Type B pancreatic cell (in vitro differentiated cells): ENCODE measurements around the gene USP15. TPM values are rescaled to one million over a fixed set of nuclear protein-coding genes. Genes with fewer than 3 reads are reported as not detected.

Experiments used
- DNase-seq: peaks from one replicate; pipeline ENCODE4 v3.0.0; 2021; ENCODE audit warnings: mixed read lengths; ENCODE audit not compliant: unreplicated experiment; ENCODE audit errors: extremely low spot score
- H3K27ac Mint-ChIP-seq: 2 replicates; pipeline ENCODE4 v1.8.0; 2021; ENCODE audit warnings: mild to moderate bottlenecking, mixed read lengths
- H3K27me3 Mint-ChIP-seq: 2 replicates; pipeline ENCODE4 v1.8.0; 2021; ENCODE audit warnings: mixed read lengths
- H3K36me3 Mint-ChIP-seq: 2 replicates; pipeline ENCODE4 v1.8.0; 2021; ENCODE audit warnings: mixed read lengths
- H3K4me1 Mint-ChIP-seq: one replicate; pipeline ENCODE4 v1.8.0; 2021; ENCODE audit warnings: mixed read lengths; ENCODE audit not compliant: unreplicated experiment
- H3K4me3 Mint-ChIP-seq: 2 replicates; pipeline ENCODE4 v1.8.0; 2021; ENCODE audit warnings: mild to moderate bottlenecking, mixed read lengths
- H3K9me3 Mint-ChIP-seq: 2 replicates; pipeline ENCODE4 v1.8.0; 2021; ENCODE audit warnings: mixed read lengths
- total RNA-seq: library from RNA; stranded (reverse); gene quantifications from 2 replicates; pipeline ENCODE4 v1.2.1, GENCODE V29; 2021; ENCODE audit warnings: low replicate concordance
- TF ChIP-seq, protein P1 (sequence below): fragments of 200-600 bp; sonication (generic); conservative IDR thresholded peaks from 2 replicates; pipeline ENCODE4 v1.5.0; 2021; ENCODE audit warnings: antibody characterized with exemption, mild to moderate bottlenecking

Gene USP15
- total RNA-seq, 1 donor from 2014 or later, result 47.5 TPM

DNA sequence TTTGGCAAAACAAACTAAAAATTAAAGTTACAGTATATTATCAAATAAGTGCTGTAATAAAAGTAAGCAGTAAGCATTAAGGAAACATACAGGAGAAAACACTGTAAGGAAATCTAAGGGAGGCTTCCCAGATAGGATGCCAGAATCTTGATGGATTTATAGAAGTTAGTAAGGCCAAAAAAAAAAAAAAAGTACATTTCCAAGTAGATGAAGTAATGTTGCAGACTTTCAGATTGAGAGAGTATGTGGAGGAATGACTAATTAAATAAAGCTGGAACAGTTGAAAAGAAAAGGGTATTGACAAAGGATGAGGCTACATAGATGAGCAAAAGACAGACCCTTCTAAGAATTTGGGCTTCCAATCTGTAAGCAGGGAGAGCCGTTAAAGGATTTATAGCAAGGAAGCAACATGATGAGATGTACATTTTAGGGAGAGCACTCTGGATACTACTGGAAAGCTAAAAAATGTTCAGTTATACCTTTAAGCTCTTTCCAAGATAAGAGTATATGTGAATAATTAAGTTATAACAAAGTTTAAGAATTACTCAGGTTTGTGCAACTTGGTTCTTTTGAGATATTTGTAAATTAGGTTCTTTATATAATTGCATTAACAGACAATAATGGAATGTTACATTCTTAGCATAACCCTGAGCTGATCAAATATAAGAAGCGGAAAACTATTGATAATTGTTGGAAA lies 119.0 kb downstream of the USP15 start:
- DNase-seq, result no peak
- Mint-ChIP-seq H3K36me3 (peaks cover 8% of the 10 kb centered on the region), H3K27me3 (no peaks in the 10 kb centered on the region), H3K4me1 (no peaks in the 10 kb centered on the region), H3K4me3 (no peak overlapping the region), H3K9me3 (no peaks in the 10 kb centered on the region), H3K27ac (no peak overlapping the region)
- TF ChIP-seq, protein P1, sequence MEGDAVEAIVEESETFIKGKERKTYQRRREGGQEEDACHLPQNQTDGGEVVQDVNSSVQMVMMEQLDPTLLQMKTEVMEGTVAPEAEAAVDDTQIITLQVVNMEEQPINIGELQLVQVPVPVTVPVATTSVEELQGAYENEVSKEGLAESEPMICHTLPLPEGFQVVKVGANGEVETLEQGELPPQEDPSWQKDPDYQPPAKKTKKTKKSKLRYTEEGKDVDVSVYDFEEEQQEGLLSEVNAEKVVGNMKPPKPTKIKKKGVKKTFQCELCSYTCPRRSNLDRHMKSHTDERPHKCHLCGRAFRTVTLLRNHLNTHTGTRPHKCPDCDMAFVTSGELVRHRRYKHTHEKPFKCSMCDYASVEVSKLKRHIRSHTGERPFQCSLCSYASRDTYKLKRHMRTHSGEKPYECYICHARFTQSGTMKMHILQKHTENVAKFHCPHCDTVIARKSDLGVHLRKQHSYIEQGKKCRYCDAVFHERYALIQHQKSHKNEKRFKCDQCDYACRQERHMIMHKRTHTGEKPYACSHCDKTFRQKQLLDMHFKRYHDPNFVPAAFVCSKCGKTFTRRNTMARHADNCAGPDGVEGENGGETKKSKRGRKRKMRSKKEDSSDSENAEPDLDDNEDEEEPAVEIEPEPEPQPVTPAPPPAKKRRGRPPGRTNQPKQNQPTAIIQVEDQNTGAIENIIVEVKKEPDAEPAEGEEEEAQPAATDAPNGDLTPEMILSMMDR, result no peak

DNA sequence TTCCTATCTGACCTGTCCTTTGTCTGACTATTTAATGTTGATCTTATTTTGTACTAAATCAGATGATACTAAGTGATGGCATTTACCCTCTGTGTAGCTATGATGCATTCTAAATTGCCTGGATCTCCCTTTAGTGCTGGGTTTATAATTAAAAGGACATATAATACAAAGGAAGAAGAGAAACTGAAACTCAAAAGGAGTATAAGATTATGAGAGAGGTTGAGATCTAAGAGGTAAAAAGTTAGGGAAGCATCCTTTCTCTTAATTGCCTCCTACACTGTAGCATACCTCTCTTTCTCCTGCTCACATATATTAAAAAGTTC lies 119.5 kb downstream of the USP15 start:
- H3K4me1 Mint-ChIP-seq, result no peaks in the 10 kb centered on the region
- no peak overlapping the region for H3K4me3 Mint-ChIP-seq
- no peaks in the 10 kb centered on the region for H3K9me3 Mint-ChIP-seq
- TF ChIP-seq, protein P1, result no peak
- peaks cover 8% of the 10 kb centered on the region for H3K36me3 Mint-ChIP-seq
- no peak overlapping the region for H3K27ac Mint-ChIP-seq
- no peaks in the 10 kb centered on the region for H3K27me3 Mint-ChIP-seq
- DNase-seq, result no peak

DNA sequence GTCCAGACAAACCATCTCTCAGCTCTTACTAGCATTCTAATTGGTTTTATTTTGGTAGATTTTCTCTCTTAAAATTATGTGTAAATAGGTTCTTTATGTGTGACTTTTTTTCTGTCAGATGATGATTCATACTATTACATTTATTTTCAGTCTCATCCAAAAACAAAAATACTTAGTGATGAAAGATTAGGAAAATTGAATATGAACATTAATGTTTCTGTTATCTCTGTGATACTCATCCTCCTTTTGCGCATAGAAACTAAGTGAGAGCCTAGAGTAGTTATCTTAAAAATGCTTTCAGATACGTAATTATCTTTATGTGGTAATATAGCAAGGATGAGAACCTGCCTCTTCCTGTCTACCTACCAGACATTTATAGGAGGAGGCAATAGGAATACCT lies 122.3 kb downstream of the USP15 start:
- Mint-ChIP-seq H3K4me3 (no peak overlapping the region), H3K9me3 (no peaks in the 10 kb centered on the region), H3K27me3 (no peaks in the 10 kb centered on the region), H3K27ac (no peak overlapping the region), H3K4me1 (no peaks in the 10 kb centered on the region), H3K36me3 (peaks cover 4% of the 10 kb centered on the region)
- DNase-seq, result no peak
- TF ChIP-seq, protein P1, result no peak

DNA sequence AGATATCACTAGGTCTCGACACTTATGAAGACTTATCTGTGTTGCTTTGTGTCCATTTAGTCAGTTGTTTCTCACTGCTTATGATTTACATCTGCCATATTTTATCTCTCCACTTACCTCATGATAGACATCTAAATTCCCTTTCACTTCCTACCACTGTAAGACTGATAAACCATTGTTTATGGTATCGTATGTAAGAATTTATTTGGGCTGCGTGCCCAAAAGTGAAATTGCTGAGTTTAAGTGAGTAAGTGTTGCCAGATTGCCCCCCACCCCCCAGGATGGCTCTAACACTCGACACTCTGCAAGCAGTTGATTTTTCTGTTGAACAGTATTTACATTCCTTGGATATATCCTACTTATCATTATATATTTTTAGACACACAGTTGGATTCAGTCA lies 136.5 kb downstream of the USP15 start:
- no peak for DNase-seq
- H3K4me1 Mint-ChIP-seq, result no peaks in the 10 kb centered on the region
- no peaks in the 10 kb centered on the region for H3K27me3 Mint-ChIP-seq
- TF ChIP-seq, protein P1, result no peak
- H3K4me3 Mint-ChIP-seq, result no peak overlapping the region
- peaks cover 24% of the 10 kb centered on the region for H3K36me3 Mint-ChIP-seq
- no peaks in the 10 kb centered on the region for H3K9me3 Mint-ChIP-seq
- no peak overlapping the region for H3K27ac Mint-ChIP-seq

DNA sequence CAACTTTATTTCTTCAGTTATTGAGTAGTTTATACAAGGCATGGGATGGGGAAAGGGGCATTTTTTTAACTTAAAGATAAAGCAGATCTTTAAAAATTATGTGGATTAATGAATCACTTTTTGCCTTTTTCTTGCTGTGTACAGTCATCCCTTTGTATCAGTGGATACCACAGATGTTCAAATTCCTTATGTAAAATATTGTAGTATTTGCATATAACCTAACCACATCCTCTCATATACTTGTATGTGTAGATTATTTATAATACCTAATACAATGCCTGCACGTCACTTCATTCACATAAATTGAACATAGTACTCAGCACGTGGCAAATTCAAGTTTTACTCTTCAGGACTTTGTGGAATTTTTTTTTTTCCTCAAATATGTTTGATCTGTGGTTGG lies 139.9 kb downstream of the USP15 start:
- Mint-ChIP-seq H3K9me3 (no peaks in the 10 kb centered on the region), H3K27ac (no peak overlapping the region), H3K27me3 (no peaks in the 10 kb centered on the region), H3K4me3 (no peak overlapping the region), H3K36me3 (peaks cover 30% of the 10 kb centered on the region), H3K4me1 (no peaks in the 10 kb centered on the region)
- no peak for DNase-seq
- TF ChIP-seq, protein P1, result no peak

DNA sequence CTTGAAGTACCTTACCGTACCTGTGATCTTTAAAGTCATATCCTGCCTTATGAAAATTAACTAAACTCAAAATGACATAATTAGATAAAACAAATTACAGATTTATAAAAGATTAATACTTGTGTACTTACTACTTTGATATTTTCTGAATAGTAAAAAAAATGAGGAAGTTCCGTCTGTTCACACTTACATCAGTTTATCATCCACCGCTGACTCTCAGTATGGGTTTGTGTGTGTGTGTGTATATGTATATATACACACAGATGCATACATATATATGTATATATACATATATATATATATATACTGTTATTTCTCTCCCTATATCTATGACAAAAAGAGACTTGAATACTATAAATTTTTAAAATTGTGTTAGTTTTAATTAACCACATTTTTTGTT lies 141.4 kb downstream of the USP15 start:
- H3K4me1 Mint-ChIP-seq, result no peaks in the 10 kb centered on the region
- no peaks in the 10 kb centered on the region for H3K9me3 Mint-ChIP-seq
- no peak overlapping the region for H3K4me3 Mint-ChIP-seq
- DNase-seq, result no peak
- H3K27me3 Mint-ChIP-seq, result no peaks in the 10 kb centered on the region
- H3K36me3 Mint-ChIP-seq, result peaks cover 23% of the 10 kb centered on the region
- H3K27ac Mint-ChIP-seq, result no peak overlapping the region
- TF ChIP-seq, protein P1, result no peak
